ENCODE data around the gene ATG4A. TPM values are rescaled to one million over a fixed set of nuclear protein-coding genes. Genes with fewer than 3 reads are reported as not detected.

ATG4A gene
- total and polyA plus RNA-seq, 9 of the 15 experiments (the other 6 are each of a cell fraction or from before 2014, with no cell fraction given) = 7.3 to 24.5 (median 16.6) TPM

GRCh38 chrX:108088511-108088910, 3.1 kb upstream of the ATG4A start (continued):
- no peak for TF ChIP-seq REST (IDR thresholded peaks at IDR 0.05; ENCODE audit: borderline replicate concordance)
- TF ChIP-seq REST (CRISPR knock-in tag; IDR thresholded peaks at IDR 0.05; ENCODE audit: low read depth) = no peak
- no peak for TF ChIP-seq SNRNP70 (optimal IDR thresholded peaks at IDR 0.05; ENCODE audit: low read depth, low read length)
- TF ChIP-seq SAP30 (IDR thresholded peaks at IDR 0.05; ENCODE audit: borderline replicate concordance, insufficient read depth, low read depth, low read length, poor library complexity, severe bottlenecking) = no peak
- no peak for TF ChIP-seq CREB1 (IDR thresholded peaks at IDR 0.05)
- no peak for TF ChIP-seq CREB1 (CRISPR knock-in tag; IDR thresholded peaks at IDR 0.05)
- TF ChIP-seq ZNF79 (CRISPR knock-in tag; IDR thresholded peaks at IDR 0.05; ENCODE audit: low read depth) = no peak
- no peak for TF ChIP-seq GATAD2A (IDR thresholded peaks at IDR 0.05)
- no peak for TF ChIP-seq ZNF24 (IDR thresholded peaks at IDR 0.05)
- TF ChIP-seq SNIP1 (IDR thresholded peaks at IDR 0.05; ENCODE audit: low read depth) = no peak
- no peak for TF ChIP-seq ARID3B (CRISPR knock-in tag; IDR thresholded peaks at IDR 0.05; ENCODE audit: borderline replicate concordance)
- no peak for TF ChIP-seq ZNF280B (CRISPR knock-in tag; IDR thresholded peaks at IDR 0.05)
- TF ChIP-seq WHSC1 (IDR thresholded peaks at IDR 0.05; ENCODE audit: low read length) = no peak
- peak; percentile 91 for TF ChIP-seq SMARCA4 (IDR thresholded peaks at IDR 0.05)
- TF ChIP-seq TCF7L2 (IDR thresholded peaks at IDR 0.05; ENCODE audit: low read depth, low read length) = no peak
- no peak for TF ChIP-seq NFRKB (IDR thresholded peaks at IDR 0.05; ENCODE audit: low read depth)
- no peak for TF ChIP-seq CBX5 (IDR thresholded peaks at IDR 0.05; ENCODE audit: borderline replicate concordance, low read depth)
- no peak for TF ChIP-seq MLX (CRISPR knock-in tag; conservative IDR thresholded peaks at IDR 0.05)
- TF ChIP-seq SMARCC2 (IDR thresholded peaks at IDR 0.05; ENCODE audit: low read depth) = 0 out of 2 replicates have a peak, but pooled peaks have one; percentile 26

Data from K562 (cell line).